IPS-15b (cell line): Measurements from ENCODE around the gene GALT.

Experiments
- H3K27me3 ChIP-seq: one replicate; pipeline ENCODE4 v1.6.1; 2013; ENCODE audit warnings: low read length; ENCODE audit not compliant: control insufficient read depth, insufficient read depth
- H3K36me3 ChIP-seq: one replicate; pipeline ENCODE4 v1.6.1; 2013; ENCODE audit warnings: low read length; ENCODE audit not compliant: control insufficient read depth, insufficient read depth
- H3K4me1 ChIP-seq: one replicate; pipeline ENCODE4 v1.6.1; 2013; ENCODE audit warnings: mild to moderate bottlenecking, low read length; ENCODE audit not compliant: control insufficient read depth, insufficient read depth
- H3K4me3 ChIP-seq: one replicate; pipeline ENCODE4 v1.5.1; 2013; ENCODE audit warnings: low read depth, low read length
- H3K9ac ChIP-seq: one replicate; pipeline ENCODE4 v1.6.1; 2013; ENCODE audit warnings: low read depth, mild to moderate bottlenecking, low read length
- H3K9me3 ChIP-seq: one replicate; pipeline ENCODE4 v1.6.1; 2013; ENCODE audit warnings: mild to moderate bottlenecking, low read length; ENCODE audit not compliant: control insufficient read depth, insufficient read depth

GALT gene

DNA sequence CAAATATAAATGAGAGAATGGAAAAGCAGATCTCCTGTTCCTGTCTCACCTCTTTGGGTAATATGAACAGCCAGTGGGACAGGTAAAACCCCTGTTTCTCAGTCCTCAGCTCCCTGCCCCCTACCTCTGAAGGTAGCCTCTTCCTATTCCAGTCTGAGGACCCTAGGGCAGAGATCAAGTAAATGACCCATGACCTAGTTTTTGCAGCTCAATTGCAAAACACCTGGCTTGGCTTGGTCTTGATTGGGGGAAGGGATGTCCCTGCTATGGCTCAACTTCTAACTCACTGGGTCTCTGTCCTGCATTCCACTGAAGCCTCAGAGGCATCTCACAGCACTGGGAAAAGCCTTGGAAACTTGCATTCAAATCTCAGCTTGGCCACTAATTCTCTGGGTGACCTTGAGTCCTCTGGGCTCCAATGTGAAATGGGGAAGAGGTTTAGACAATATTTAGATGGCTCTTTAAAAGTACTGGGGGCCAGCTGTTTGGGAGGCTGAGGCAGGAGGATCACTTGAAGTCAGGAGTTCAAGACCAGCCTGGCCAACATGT is 1.6 kb upstream of the GALT start:
- Histone ChIP-seq H3K4me3 (peak overlapping the region; percentile 0), H3K36me3 (peaks cover 10% of the 10 kb centered on the region), H3K27me3 (no peaks in the 10 kb centered on the region), H3K9me3 (no peaks in the 10 kb centered on the region), H3K4me1 (peaks cover 21% of the 10 kb centered on the region), H3K9ac (peak overlapping the region; percentile 57)

DNA sequence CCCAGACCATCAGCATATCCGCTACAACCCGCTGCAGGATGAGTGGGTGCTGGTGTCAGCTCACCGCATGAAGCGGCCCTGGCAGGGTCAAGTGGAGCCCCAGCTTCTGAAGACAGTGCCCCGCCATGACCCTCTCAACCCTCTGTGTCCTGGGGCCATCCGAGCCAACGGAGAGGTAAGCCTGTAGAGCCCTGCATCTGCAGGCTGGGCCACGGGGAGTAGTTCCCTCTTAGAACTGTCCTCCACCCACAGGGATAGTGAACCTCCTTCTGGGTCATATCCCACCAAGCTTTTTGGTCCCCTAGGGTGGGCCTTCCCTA is 569 bp downstream of the GALT start:
- H3K27me3 ChIP-seq = no peaks in the 10 kb centered on the region
- H3K9me3 ChIP-seq = no peaks in the 10 kb centered on the region
- H3K4me3 ChIP-seq = peak overlapping the region; percentile 98
- peaks cover 24% of the 10 kb centered on the region for H3K4me1 ChIP-seq
- H3K9ac ChIP-seq = peak overlapping the region; percentile 90
- H3K36me3 ChIP-seq = peaks cover 13% of the 10 kb centered on the region

DNA sequence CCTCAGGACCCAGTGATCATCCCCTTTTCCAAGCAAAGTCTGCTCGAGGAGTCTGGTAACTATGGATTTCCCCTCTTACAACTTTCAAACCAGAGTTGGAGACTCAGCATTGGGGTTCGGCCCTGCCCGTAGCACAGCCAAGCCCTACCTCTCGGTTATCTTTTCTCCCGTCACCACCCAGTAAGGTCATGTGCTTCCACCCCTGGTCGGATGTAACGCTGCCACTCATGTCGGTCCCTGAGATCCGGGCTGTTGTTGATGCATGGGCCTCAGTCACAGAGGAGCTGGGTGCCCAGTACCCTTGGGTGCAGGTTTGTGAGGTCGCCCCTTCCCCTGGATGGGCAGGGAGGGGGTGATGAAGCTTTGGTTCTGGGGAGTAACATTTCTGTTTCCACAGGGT is 1.2 kb downstream of the GALT start:
- Histone ChIP-seq H3K4me3 (peak overlapping the region; percentile 98), H3K27me3 (no peaks in the 10 kb centered on the region), H3K36me3 (peaks cover 13% of the 10 kb centered on the region), H3K9ac (peak overlapping the region; percentile 90), H3K9me3 (no peaks in the 10 kb centered on the region), H3K4me1 (peaks cover 29% of the 10 kb centered on the region)

DNA sequence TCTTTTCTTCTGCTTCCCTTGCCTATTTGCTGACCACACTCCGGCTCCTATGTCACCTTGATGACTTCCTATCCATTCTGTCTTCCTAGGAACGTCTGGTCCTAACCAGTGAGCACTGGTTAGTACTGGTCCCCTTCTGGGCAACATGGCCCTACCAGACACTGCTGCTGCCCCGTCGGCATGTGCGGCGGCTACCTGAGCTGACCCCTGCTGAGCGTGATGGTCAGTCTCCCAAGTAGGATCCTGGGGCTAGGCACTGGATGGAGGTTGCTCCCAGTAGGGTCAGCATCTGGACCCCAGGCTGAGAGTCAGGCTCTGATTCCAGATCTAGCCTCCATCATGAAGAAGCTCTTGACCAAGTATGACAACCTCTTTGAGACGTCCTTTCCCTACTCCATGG is 2.2 kb downstream of the GALT start:
- Histone ChIP-seq H3K27me3 (no peaks in the 10 kb centered on the region), H3K9ac (no peak overlapping the region), H3K4me3 (no peak overlapping the region), H3K36me3 (peaks cover 13% of the 10 kb centered on the region), H3K9me3 (no peaks in the 10 kb centered on the region), H3K4me1 (peaks cover 31% of the 10 kb centered on the region)

DNA sequence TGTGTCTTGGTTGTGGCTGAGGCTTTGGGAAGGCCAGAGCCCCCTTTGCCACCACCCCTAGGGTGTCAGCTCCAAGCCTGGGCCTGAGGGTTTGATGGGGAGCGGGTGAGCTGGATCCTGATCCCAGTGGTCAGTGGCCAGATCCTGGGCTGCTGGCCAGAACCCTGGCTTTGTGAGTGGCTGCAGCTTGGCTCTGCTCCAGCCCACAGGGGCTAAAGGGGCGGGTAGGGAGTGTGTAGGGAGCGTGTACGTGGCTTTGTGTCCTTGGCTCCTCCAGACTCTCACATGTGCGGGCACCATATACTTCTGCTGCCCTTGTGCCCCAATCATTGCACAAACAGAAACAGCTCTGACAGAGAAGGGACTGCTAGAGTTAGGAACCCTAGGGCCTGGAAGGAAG is 4.3 kb downstream of the GALT start:
- Histone ChIP-seq H3K27me3 (no peaks in the 10 kb centered on the region), H3K9me3 (no peaks in the 10 kb centered on the region), H3K36me3 (peaks cover 13% of the 10 kb centered on the region), H3K9ac (no peak overlapping the region), H3K4me3 (peak overlapping the region; percentile 45), H3K4me1 (peaks cover 26% of the 10 kb centered on the region)

DNA sequence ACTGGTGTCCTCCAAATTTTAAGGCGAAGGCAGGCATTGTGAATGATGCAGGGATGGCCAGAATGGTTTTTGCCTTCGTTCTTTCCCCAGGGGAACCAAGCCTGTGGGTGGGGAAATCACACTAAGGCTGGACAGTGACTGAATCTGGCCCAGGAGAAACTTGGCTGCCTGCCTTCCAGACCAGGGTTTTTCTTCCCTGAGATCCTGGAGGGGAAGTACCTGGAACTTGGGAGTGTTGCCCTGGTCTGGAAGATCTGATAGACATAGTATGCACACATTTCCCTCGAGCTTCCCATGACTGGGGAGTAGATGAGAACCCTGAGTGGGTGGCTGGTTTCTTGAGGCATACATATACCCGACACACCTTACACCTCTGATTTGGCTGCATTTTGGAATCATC is 4.8 kb downstream of the GALT start:
- peak overlapping the region; percentile 32 for H3K9ac ChIP-seq
- H3K36me3 ChIP-seq = peaks cover 13% of the 10 kb centered on the region

DNA sequence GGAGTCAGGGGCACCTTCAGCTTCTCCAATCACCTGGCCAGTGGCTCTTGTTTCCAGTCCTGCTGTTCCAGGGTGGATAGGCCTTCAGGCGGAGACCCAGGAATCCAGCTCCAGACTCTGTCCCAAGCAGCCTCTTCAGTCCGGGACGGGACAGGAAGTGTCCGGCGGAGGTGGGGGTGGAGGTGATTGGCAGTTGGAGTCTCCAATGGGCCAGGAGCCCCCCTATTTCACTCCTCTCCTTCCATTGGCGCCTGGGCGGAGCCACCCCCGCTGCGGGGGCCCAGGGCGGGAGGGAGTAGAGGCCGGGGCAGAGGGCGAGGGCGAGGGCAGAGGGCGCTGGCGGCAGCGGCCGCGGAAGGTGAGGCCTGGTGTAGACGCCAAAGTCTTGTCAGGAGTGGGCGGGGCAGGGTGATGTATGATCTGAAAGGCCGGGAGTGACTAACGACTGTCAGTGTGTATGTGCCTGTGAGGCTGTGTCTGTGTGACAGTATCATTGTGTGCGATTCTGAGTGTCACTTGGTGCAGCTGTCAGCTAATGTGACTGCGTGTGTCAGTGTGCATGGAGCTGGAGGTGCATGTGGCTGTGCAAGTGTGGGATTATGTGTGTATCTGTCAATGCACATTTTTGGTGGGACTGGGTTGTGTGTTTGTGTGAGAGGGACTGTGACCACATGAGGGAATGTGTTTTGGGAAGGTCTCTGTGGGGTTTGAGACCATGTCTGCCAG is 5.6 kb downstream of the GALT start, which contains the start of gene IL11RA:
TSS of gene IL11RA (plus strand) at position 310 of the 726 bp plus-strand sequence. CDS start 3,033 bp downstream, outside the sequence.
- Histone ChIP-seq H3K9ac (peak within 1 kb of the TSS; percentile 32), H3K9me3 (no peaks in the 10 kb centered on the region), H3K36me3 (peaks cover 13% of the 10 kb centered on the region), H3K4me1 (peaks cover 22% of the 10 kb centered on the region), H3K27me3 (no peaks in the 10 kb centered on the region), H3K4me3 (peak within 1 kb of the TSS; percentile 45)

More for the DNA sequence above, 4.8 kb downstream of the GALT start:
- Histone ChIP-seq H3K4me1 (peaks cover 22% of the 10 kb centered on the region), H3K4me3 (peak overlapping the region; percentile 45), H3K27me3 (no peaks in the 10 kb centered on the region), H3K9me3 (no peaks in the 10 kb centered on the region)

DNA sequence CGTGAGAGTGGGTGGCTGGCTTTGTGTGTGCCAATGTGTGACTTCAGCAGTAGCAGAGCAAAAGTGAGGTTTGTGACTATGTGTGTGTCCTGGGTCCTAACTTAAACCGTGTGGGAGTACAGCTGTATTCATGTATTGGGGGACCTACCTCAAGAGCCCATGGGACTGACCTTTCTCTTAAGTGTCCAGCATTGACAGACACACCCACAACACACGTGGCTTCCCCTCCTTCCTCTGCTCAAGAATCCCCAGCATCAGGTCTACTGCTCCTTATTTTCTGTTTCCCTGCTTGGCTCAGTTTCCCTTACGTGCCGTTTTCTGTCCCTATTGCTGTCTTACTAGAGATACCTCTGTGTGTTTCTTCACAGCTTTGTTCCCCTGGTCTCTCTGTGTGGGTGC is 6.1 kb downstream of the GALT start:
- Histone ChIP-seq H3K9me3 (no peaks in the 10 kb centered on the region), H3K36me3 (peaks cover 13% of the 10 kb centered on the region), H3K27me3 (no peaks in the 10 kb centered on the region), H3K4me1 (peaks cover 19% of the 10 kb centered on the region), H3K9ac (no peak overlapping the region), H3K4me3 (no peak overlapping the region)

DNA sequence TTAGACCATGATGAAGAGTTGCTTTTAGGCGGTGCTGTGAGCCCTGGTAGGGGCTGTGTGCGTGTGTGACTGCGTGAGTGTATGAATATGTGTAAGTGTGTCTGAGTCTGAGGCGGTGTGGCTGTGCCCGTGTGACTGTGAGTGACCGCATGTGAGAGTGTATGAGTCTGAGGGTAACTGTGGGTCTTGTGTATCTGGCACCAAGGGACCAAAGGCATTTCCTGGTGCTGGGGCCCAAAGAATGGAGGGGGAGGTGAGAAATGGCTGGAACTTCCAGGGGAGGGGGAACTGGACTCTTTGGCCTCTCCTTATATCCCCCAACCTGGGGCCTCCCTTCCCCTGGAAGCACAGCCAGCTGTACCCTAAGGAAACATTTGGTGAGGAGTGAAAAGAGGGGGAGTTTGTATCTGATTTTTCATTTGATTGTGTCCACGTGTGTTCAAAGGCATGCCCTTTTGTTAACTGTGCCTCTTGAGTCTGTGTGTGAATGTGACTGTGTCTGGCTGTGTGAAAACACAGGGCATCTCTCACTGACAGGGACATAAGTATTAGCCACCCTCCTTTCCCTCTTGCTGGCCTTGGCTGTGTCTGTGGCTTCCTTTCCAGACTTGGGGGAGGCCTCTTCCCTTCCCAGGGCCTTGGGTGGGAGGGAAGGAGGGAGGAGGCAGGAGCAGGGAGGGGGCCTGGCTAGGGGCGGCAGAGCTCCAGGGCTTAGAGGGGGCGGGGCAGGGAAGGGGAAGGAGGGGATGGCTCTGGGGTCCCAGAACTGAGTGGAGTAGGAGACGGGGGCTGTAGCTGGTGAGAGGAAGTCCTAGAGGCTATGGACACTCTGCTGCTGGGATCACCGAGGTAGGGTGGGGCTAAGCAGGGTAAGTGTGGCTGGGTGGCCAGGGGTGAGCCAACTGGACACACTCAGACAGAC is 6.9 kb downstream of the GALT start:
- no peak overlapping the region for H3K9ac ChIP-seq
- no peak overlapping the region for H3K4me3 ChIP-seq
- H3K4me1 ChIP-seq = peaks cover 15% of the 10 kb centered on the region
- no peaks in the 10 kb centered on the region for H3K9me3 ChIP-seq
- H3K27me3 ChIP-seq = no peaks in the 10 kb centered on the region
- peaks cover 13% of the 10 kb centered on the region for H3K36me3 ChIP-seq

DNA sequence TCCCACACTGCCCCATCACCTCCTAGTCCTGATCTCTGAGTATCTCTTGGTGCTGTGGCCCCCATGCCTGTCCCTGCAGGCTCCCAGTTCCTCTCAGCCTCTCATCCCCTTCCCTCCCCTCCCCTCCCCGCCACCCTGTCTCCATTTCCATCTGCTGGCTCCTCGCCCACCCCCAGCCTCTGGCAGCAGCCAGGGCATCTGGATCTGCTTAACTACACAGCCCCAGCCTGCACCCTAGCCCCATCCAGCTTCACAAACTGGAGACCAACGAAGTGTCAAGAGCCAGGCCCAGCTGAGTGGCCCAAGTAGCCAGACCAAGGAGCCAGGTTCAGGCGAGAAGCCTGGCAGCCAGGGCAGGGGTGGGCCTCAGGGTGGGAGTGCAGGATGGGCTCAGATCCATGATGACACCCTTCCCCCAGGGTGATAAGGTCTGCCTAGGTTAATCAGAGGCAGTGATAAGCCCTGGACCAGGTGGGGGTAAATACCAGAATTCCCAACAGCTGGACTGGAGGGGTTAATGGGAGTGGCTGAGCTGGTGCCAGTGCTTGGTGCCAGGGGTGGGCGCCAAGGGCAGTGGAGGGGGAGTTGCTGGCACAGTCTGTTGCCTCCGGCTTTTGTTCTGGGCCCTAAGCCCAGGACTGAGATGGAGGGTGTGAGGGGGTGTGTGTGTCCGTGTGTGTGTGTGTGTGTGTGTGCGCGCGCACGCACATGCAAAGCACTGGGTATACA is 8.0 kb downstream of the GALT start:
- Histone ChIP-seq H3K36me3 (peaks cover 7% of the 10 kb centered on the region), H3K4me1 (peaks cover 15% of the 10 kb centered on the region), H3K27me3 (no peaks in the 10 kb centered on the region), H3K9ac (no peak overlapping the region), H3K4me3 (no peak overlapping the region), H3K9me3 (no peaks in the 10 kb centered on the region)

DNA sequence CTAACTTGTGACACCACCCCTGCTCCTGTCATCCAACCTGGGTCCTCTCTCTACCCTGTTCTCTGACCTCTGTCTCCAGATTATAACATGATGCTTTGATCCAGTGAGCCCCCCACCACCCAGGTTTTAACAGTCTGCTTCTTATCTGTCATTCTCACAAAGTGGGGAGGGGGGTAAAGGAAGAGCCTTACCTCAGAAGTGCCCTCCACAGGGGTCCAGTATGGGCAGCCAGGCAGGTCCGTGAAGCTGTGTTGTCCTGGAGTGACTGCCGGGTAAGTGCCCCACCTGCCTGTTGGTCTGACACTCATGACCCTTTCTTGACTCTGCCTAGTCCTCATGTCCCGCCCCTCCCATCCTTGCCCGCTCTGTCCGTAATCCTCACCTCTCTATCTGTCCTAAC is 8.9 kb downstream of the GALT start:
- Histone ChIP-seq H3K27me3 (no peaks in the 10 kb centered on the region), H3K4me1 (peaks cover 15% of the 10 kb centered on the region), H3K9me3 (no peaks in the 10 kb centered on the region), H3K4me3 (no peak overlapping the region), H3K9ac (no peak overlapping the region), H3K36me3 (no peaks in the 10 kb centered on the region)
